NCI-H2196 (cell line): ENCODE data around the gene PRCD.
"Not testable (repeated sequence)": the region's sequence is repeated elsewhere in the genome, so short reads cannot be mapped to it uniquely, and the experiment has no call there.

Experiments used
- DNase-seq: peaks from one replicate; lab custom pipeline; 2025; ENCODE audit not compliant: unreplicated experiment; lab: John Stamatoyannopoulos, UW

The PRCD gene

GRCh38 chr17:76551685-76552084 lies 11.8 kb downstream of the PRCD start:
- no peak for DNase-seq

- DNase-seq: no peak
These were observed 13.5 kb downstream of the PRCD start for GRCh38 chr17:76553178-76553908.

GRCh38 chr17:76554131-76554530 lies 14.3 kb downstream of the PRCD start:
- DNase-seq: peak; percentile 91

- DNase-seq: peak; percentile 64
These were observed 17.0 kb downstream of the PRCD start for GRCh38 chr17:76556765-76557367.

GRCh38 chr17:76557368-76558197 lies 17.7 kb downstream of the PRCD start:
- peak; percentile 99 for DNase-seq

- peak; percentile 65 for DNase-seq
These were observed 18.6 kb downstream of the PRCD start for GRCh38 chr17:76558198-76559095.

GRCh38 chr17:76559460-76559859 lies 19.6 kb downstream of the PRCD start:
- DNase-seq: not testable (repeated sequence)

GRCh38 chr17:76560036-76560876 lies 20.4 kb downstream of the PRCD start:
- DNase-seq: no peak

GRCh38 chr17:76560877-76561221 lies 21.0 kb downstream of the PRCD start:
- DNase-seq: no peak

GRCh38 chr17:76561332-76561731 lies 21.5 kb downstream of the PRCD start:
- no peak for DNase-seq

- DNase-seq: no peak
These were observed 22.0 kb downstream of the PRCD start for GRCh38 chr17:76561799-76562268.

- DNase-seq: peak; percentile 34
These were observed 22.9 kb downstream of the PRCD start for GRCh38 chr17:76562734-76563148.

- not testable (repeated sequence) for DNase-seq
These were observed 23.5 kb downstream of the PRCD start for GRCh38 chr17:76563359-76563758.

- not testable (repeated sequence) for DNase-seq
These were observed 25.3 kb downstream of the PRCD start for GRCh38 chr17:76564991-76565727.

- no peak for DNase-seq
These were observed 26.1 kb downstream of the PRCD start for GRCh38 chr17:76565728-76566612.

- DNase-seq: no peak
These were observed 26.7 kb downstream of the PRCD start for GRCh38 chr17:76566613-76566943.

- no peak for DNase-seq
These were observed 27.2 kb downstream of the PRCD start for GRCh38 chr17:76566988-76567431.
